Measurements from ENCODE around the gene KCNQ5. TPM values are rescaled to one million over a fixed set of nuclear protein-coding genes. Genes with fewer than 3 reads are reported as not detected.
"Not testable (repeated sequence)": the region's sequence is repeated elsewhere in the genome, so short reads cannot be mapped to it uniquely, and the experiment has no call there.

KCNQ5 gene
- total RNA-seq (2021; fragmentation: NEBNext Ultra II Directional; extraction: Animal tissue kit (Norgen Biotek cat#: 25700)), result 10 to 100 TPM; 16.3 to 35.5 (median 20.2) TPM
- long read RNA-seq, partial matches to known transcripts, result 2 of 10 reads
- long read RNA-seq, other reads (novel, unspliced or antisense), result 8 of 10 reads

- DNase-seq, result peak; percentile 11
- H3K27me3 Mint-ChIP-seq (ENCODE audit: insufficient read depth), result no peaks in the 10 kb centered on the region
- TF ChIP-seq CTCF (IDR thresholded peaks at IDR 0.05), result no peak
- peak within 1 kb of the TSS; percentile 96 for H3K4me3 Mint-ChIP-seq
- H3K9me3 Mint-ChIP-seq, result no peaks in the 10 kb centered on the region
- H3K4me1 Mint-ChIP-seq (ENCODE audit: low read depth), result peaks cover 70% of the 10 kb centered on the region
- peak within 1 kb of the TSS; percentile 84 for H3K27ac Mint-ChIP-seq
- peaks cover 13% of the 10 kb centered on the region for H3K36me3 Mint-ChIP-seq (ENCODE audit: low read depth)
Measured at GRCh38 chr6:72621291-72622093, at the start of gene KCNQ5. Gene KCNQ5, plus strand, starts transcription at chr6:72622064.

- H3K4me3 Mint-ChIP-seq, result peak overlapping the region; percentile 22; the same call in 1 of the 2 replicates
- H3K27me3 Mint-ChIP-seq (ENCODE audit: insufficient read depth), result no peaks in the 10 kb centered on the region
- peaks cover 4% of the 10 kb centered on the region; the same call in 1 of the 2 replicates for H3K36me3 Mint-ChIP-seq (ENCODE audit: low read depth)
- H3K27ac Mint-ChIP-seq, result peak overlapping the region; percentile 31
- no peaks in the 10 kb centered on the region; the same call in 1 of the 2 replicates for H3K9me3 Mint-ChIP-seq
- peaks cover 40% of the 10 kb centered on the region for H3K4me1 Mint-ChIP-seq (ENCODE audit: low read depth)
- DNase-seq, result no peak
- no peak for TF ChIP-seq CTCF (IDR thresholded peaks at IDR 0.05)
Measured at GRCh38 chr6:72579865-72580264, 42.0 kb upstream of the KCNQ5 start.

GRCh38 chr6:72580281-72580940, 41.5 kb upstream of the KCNQ5 start:
- peak overlapping the region; percentile 22; the same call in 1 of the 2 replicates for H3K4me3 Mint-ChIP-seq
- peaks cover 4% of the 10 kb centered on the region; the same call in 1 of the 2 replicates for H3K36me3 Mint-ChIP-seq (ENCODE audit: low read depth)
- no peaks in the 10 kb centered on the region for H3K27me3 Mint-ChIP-seq (ENCODE audit: insufficient read depth)
- H3K4me1 Mint-ChIP-seq (ENCODE audit: low read depth), result peaks cover 40% of the 10 kb centered on the region
- H3K27ac Mint-ChIP-seq, result peak overlapping the region; percentile 31
- DNase-seq, result peak; percentile 87
- peak; percentile 84 for TF ChIP-seq CTCF (IDR thresholded peaks at IDR 0.05)
- H3K9me3 Mint-ChIP-seq, result no peaks in the 10 kb centered on the region; the same call in 1 of the 2 replicates

DNA sequence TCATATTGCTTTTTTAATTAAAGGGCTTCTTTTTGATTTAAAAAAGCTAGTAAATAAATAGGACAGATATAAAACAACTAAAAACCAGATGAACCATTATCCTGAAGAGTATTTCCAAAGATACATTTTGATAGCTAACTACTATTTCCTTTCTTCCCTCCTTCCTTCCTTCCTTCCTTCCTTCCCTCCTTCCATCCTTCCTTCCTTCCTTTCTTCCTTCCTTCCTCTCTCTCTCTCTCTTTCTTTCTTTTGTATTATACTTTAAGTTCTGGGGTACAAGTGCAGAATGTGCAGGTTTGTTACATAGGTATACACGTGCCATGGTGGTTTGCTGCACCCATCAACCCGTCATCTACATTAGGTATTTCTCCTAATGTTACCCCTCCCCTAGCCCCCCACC, 40.9 kb upstream of the KCNQ5 start:
- not testable (repeated sequence) for H3K4me3 Mint-ChIP-seq; DNase-seq; H3K36me3 Mint-ChIP-seq (ENCODE audit: low read depth); H3K9me3 Mint-ChIP-seq; H3K27me3 Mint-ChIP-seq (ENCODE audit: insufficient read depth)
- Mint-ChIP-seq H3K4me1 (ENCODE audit: low read depth) (peaks cover 40% of the 10 kb centered on the region), H3K27ac (peak overlapping the region; percentile 49; the same call in 1 of the 2 replicates)

GRCh38 chr6:72588155-72588554, 33.7 kb upstream of the KCNQ5 start:
- TF ChIP-seq CTCF (IDR thresholded peaks at IDR 0.05), result no peak
- Mint-ChIP-seq H3K4me1 (ENCODE audit: low read depth) (peaks cover 30% of the 10 kb centered on the region), H3K9me3 (no peaks in the 10 kb centered on the region), H3K27ac (no peak overlapping the region), H3K27me3 (ENCODE audit: insufficient read depth) (no peaks in the 10 kb centered on the region), H3K4me3 (no peak overlapping the region), H3K36me3 (ENCODE audit: low read depth) (no peaks in the 10 kb centered on the region)
- no peak for DNase-seq

Measured in HFFc6 (cell line).